Stromal cell of bone marrow (primary cell): ENCODE results near the gene MT1B.
"Not testable (repeated sequence)": the region's sequence is repeated elsewhere in the genome, so short reads cannot be mapped to it uniquely, and the experiment has no call there.

Experiments
- DNase-seq: peaks from one replicate; pipeline ENCODE4 v3.0.0-alpha.2; 2012; ENCODE audit warnings: low read depth

Gene MT1B

GRCh38 chr16:56637814-56638750, 13.6 kb upstream of the MT1B start, which contains the start of gene MT1A:
Gene MT1A (plus strand): TSS chr16:56638666. CDS start chr16:56638739, 73 bp downstream.
- DNase-seq: no peak

DNA sequence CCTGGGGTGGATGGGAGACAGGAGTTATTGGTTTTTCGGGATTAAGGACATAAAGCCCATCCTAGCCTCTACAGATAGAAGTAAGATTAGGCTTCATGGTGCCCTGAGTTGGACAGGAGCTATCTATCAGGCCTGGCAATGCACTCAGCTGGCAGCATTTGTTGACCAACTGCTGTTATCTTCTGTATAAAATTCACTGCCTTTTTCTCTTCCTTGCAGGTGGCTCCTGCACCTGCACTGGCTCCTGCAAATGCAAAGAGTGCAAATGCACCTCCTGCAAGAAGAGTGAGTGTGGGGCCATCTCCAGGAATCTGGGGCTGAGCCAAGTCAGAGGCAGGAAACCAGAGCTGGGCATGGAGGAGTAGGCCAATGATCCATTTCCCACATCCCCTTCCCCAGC, 12.6 kb upstream of the MT1B start:
- no peak for DNase-seq

DNA sequence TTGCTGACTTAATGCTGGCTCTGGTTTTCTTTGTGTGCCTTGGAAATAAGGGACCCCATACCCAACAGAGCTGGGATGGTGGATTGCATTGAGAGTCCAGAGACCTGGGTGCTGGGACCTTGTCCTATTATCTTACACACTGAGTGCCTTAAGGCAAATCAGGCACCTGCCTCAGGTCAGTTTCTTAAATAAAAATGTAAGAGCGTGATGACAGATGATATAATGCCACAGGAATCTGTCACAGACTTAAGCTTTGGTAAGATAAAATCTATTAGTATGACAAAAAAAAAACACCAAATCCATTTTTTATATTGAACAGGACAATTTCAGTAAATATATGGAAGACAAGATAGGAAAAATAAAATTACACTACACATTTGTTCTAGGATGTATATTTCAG, 11.6 kb upstream of the MT1B start:
- DNase-seq: no peak

DNA sequence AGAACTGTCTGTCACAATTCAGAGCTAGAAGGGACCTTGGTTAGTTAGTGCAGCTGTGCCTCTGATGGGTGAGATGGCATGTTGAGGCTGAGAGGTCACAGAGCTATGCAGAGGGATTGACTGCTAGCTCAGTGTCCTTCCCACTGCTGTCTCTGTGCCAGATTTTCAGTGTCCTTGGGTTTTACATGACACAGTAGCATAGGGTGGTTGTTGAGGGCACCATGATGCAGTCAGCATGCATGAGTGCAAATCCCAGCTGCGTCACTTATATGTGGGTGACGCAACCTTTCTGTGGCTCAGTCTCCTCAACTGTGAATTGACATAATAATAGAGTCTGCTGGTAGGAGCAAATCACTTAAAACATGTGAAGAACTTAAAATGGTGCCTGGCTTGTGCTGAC, 10.5 kb upstream of the MT1B start:
- no peak for DNase-seq

DNA sequence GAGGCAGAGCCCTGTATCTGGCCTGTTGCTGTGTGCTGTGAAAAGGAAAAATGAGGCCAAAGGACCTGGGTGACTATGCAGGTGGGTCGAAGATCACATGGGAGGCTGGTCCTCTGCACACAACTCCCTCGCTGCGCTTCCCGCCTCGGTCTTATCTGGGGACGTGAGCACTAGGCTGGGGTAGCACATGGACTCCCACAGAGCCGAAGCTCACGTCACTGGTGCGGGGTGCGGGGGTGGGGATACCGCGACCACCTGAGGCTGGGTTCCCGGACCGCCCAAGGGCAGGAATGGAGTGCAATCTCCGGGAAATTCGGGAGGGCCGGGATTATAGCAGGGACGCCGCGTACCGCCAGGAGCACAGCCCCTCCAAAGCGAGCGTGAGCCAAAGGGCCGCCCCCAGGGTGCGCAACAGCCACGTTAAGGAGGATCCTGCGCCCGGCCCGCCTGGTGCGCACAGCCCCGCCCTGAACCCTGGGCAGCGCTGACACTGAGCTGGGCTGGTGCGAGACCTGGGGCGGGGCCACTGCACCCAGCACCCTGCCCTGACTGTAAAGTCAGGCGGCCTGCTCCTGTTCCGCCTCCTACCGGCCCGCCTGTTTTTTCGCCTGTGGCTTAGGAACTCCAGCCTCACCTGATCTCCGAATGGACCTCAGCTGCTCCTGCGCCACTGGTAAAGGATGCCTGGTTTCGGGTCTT, 8.5 kb upstream of the MT1B start:
- no peak for DNase-seq

- DNase-seq: no peak
Observed at GRCh38 chr16:56643833-56644232, 7.9 kb upstream of the MT1B start.

- no peak for DNase-seq
Observed at GRCh38 chr16:56645311-56645710, 6.4 kb upstream of the MT1B start.

- DNase-seq: no peak
Observed at GRCh38 chr16:56645838-56646237, 5.8 kb upstream of the MT1B start.

DNA sequence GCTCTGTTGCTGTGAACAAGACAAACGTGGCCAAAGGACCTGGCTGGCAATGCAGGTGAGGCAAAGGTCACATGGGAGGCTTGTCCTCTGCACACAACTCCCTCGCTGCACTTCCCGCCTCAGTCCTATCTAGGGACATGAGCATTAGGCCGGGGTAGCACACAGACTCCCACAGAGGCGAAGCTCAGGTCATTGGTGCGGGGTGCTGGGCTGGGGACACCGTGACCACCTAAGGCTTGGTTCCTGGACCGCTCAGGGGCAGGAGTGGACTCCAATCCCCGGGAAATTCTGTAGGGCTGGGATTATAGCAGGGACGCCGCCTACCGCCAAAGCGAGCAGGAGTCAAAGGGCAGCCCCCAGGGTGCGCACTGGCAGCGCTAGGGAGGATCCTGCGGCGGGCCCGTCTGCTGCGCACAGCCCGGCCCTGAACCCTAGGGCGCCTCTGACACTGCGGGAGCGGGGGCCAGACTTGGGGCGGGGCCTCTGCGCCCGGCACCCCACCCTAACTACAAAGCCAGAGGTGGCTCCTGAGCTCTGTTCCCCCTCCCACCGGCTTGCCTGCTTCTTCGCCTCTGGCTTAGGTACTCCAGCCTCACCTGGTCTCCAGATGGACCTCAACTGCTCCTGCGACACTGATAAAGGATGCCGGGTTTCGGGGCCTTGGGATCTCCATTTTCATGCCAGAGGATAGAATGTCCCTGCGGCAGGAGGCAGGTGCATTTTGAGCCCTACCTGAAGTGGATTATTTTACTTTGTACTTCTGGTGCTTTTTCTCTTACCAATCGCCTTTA, 3.9 kb upstream of the MT1B start:
- DNase-seq: no peak

DNA sequence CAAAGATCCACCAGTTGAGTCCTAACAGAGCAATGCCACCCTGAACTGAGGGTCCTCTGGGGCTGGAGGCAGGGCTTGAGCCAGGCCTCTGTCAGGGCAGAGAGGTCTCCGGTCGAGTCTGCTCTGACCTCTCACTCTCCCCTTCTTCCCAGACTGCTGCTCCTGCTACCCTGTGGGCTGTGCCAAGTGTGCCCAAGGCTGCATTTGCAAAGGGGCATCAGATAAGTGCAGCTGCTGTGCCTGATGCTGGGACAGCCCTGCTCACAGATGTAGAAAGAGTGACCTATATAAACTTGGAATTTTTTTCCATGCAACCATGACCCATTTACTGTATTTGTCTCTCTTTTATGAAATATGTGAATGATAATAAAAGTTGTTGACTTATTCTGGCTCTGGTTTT, 2.4 kb upstream of the MT1B start:
- DNase-seq: no peak

GRCh38 chr16:56649820-56650219, 1.9 kb upstream of the MT1B start:
- DNase-seq: no peak

DNA sequence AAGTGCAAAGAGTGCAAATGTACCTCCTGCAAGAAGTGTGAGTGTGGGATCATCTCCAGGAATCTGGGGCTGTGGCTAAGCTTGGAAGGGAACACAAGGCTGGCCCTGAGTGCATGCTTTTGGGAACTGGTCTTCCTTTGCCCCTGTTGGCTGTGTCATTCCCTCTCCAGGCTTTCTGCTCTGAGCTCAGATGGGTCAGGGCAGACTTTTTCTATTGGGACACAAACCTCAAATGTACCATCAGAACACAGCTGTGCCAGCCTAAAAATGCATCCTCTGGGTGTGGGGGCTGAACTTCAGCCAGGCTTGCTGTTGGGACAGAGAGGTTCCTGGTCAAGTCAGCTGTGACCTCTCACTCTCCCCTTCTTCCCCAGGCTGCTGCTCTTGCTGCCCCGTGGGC, 914 bp downstream of the MT1B start:
- DNase-seq: no peak

GRCh38 chr16:56653218-56653617, 1.5 kb downstream of the MT1B start:
- no peak for DNase-seq

- no peak for DNase-seq
Observed at GRCh38 chr16:56657555-56658326, 6.1 kb downstream of the MT1B start, which contains the start of gene MT1F. Gene MT1F (plus strand): TSS chr16:56657959. CDS start chr16:56658059, 100 bp downstream.

GRCh38 chr16:56658327-56658875, 6.7 kb downstream of the MT1B start:
- DNase-seq: no peak

GRCh38 chr16:56662357-56663354, 11.0 kb downstream of the MT1B start:
- DNase-seq: no peak

DNA sequence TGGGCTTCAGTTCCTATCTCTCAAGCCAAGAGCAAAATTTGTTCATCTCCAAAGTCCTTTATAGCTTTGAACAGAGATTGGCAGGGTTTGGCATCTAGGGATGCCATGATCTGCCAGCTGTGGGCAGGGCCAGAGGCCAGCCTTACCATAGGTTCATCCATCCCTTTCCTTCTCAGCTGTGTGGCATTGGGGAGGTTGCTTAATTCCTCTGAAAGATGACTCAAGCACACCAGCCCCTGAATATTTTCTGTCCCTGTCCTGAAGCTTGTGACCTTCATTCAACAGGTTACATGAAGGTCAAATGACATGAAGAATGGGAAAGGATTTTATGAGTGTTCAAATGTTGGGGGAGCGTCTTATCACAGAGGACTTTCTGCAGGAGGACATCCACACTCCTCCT, 12.8 kb downstream of the MT1B start:
- DNase-seq: no peak

DNA sequence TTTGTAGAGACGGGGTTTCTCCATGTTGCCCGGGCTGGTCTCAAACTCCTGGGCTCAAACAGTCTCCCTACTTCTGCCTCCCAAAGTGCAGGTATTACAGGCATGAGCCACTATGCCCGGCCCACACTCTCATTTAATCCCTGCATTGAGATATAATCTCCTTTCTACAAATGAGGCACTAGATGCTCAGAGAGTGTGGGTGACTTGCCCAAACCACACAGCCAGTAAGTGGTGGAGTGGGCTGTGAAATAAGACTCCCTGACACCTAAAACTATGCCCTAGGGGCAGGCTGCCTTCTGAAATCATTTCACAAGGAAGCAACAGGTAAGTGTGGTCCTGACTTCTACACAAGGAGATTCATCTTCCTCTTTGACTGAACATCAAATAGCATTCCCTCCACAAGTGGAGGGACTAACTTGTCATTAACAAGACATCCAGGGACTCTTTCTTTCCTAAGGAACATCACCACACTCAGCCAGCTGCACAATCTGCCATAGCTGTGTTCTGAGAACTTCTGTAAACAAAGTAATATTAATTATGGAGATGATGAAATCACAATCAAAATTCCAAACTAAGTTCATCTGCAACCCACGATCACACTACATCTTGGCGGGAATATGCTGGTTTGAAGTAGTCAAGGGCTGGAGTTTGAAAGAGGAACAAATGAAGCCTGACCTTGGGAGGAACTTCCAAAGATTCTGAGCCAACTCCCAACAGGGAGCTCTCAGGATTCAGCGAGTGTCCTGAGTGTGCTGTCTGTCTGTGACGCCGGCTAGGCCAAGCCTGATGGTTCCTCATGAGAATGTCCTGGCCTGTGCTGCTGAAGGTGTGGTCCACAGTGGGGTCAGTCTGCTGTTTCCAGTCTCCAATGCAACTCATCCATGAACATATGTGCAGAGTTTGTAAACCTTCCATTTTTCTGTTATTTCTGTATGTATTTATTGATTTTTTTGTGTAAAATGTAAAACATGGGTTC, 13.9 kb downstream of the MT1B start:
- DNase-seq: not testable (repeated sequence)
